Stimulated activated CD4-positive, alpha-beta T cell treated with anti-CD3 and anti-CD28 coated beads, Interleukin-15, amount 100 ng/mL, for 24 hours (primary cell): ENCODE results near the gene NUF2.
A peak's percentile ranks its signal among the peaks of the same experiment; 100 is the strongest.
"Not testable (repeated sequence)": the region's sequence is repeated elsewhere in the genome, so short reads cannot be mapped to it uniquely, and the experiment has no call there.

ENCODE experiments used
- DNase-seq: peaks from one replicate; pipeline ENCODE4 v3.0.0-alpha.2; 2020

The NUF2 gene

GRCh38 chr1:163321311-163322305, at the start of gene NUF2:
Gene NUF2, plus strand, starts transcription at chr1:163321954. Its CDS starts 4,098 bp downstream, at chr1:163326052.
- DNase-seq: peak; percentile 97

- DNase-seq: no peak
These were observed 47.9 kb upstream of the NUF2 start for GRCh38 chr1:163273766-163274441.

GRCh38 chr1:163275222-163275621, 46.5 kb upstream of the NUF2 start:
- no peak for DNase-seq

- DNase-seq: no peak
These were observed 43.2 kb upstream of the NUF2 start for GRCh38 chr1:163278602-163279001.

GRCh38 chr1:163284867-163285266, 36.9 kb upstream of the NUF2 start:
- peak; percentile 5 for DNase-seq

- no peak for DNase-seq
These were observed 31.6 kb upstream of the NUF2 start for GRCh38 chr1:163290025-163290640.

- DNase-seq: no peak
These were observed 30.3 kb upstream of the NUF2 start for GRCh38 chr1:163291461-163291860.

- not testable (repeated sequence) for DNase-seq
These were observed 29.6 kb upstream of the NUF2 start for GRCh38 chr1:163292153-163292552.

GRCh38 chr1:163293497-163293896, 28.3 kb upstream of the NUF2 start:
- not testable (repeated sequence) for DNase-seq

GRCh38 chr1:163295949-163296348, 25.8 kb upstream of the NUF2 start:
- no peak for DNase-seq

- DNase-seq: no peak
These were observed 25.1 kb upstream of the NUF2 start for GRCh38 chr1:163296504-163297263.

GRCh38 chr1:163298365-163298764, 23.4 kb upstream of the NUF2 start:
- no peak for DNase-seq

- no peak for DNase-seq
These were observed 21.2 kb upstream of the NUF2 start for GRCh38 chr1:163300568-163300967.

GRCh38 chr1:163303561-163303960, 18.2 kb upstream of the NUF2 start:
- no peak for DNase-seq

GRCh38 chr1:163305441-163305840, 16.3 kb upstream of the NUF2 start:
- DNase-seq: no peak

- no peak for DNase-seq
These were observed 14.1 kb upstream of the NUF2 start for GRCh38 chr1:163307479-163308171.

GRCh38 chr1:163308811-163309210, 12.9 kb upstream of the NUF2 start:
- no peak for DNase-seq

GRCh38 chr1:163315773-163316374, 5.9 kb upstream of the NUF2 start:
- peak; percentile 53 for DNase-seq

GRCh38 chr1:163320891-163321290, 863 bp upstream of the NUF2 start:
- DNase-seq: no peak

- DNase-seq: not testable (repeated sequence)
These were observed 1.6 kb downstream of the NUF2 start for GRCh38 chr1:163323339-163323738.

GRCh38 chr1:163331116-163331515, 9.4 kb downstream of the NUF2 start:
- DNase-seq: no peak

- DNase-seq: no peak
These were observed 13.5 kb downstream of the NUF2 start for GRCh38 chr1:163335216-163335615.
